ENCODE data around the gene PCGF3.
A peak's percentile ranks its signal among the peaks of the same experiment; 100 is the strongest.
"Not testable (repeated sequence)": the region's sequence is repeated elsewhere in the genome, so short reads cannot be mapped to it uniquely, and the experiment has no call there.

Gene PCGF3

DNA sequence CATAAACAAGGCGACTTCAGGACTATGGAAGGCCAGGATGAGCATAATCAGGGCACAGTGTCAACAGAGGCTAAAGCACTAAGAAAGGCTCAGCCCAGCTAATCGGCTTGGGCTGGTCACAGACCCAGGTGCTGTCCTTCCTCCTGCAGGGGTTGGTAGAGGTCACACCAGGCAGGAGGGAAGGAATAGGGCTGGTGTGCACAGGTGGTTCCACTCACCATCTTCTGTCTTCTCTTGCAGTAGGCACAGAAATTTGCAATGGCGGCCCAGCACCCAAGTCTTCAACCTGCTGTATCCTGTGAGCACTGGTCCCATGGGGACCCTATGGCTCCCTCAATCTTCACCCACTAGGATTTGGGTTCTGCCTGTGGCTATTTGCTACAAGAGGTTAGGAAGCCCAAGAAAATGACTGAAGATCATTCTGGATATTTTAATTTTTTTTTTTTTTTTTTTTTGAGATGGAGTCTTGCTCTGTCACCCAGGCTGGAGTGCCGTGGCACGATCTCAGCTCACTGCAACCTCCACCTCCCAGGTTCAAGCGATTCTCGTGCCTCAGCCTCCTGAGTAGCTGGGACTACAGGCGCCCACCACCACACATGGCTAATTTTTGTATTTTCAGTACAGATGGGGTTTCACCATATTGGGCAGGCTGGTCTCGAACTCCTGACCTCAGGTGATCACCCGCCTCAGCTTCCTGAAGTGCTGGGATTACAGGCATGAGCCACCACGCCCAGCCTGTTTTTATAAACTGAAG is 35.6 kb upstream of the PCGF3 start:
- not testable (repeated sequence) for DNase-seq

DNA sequence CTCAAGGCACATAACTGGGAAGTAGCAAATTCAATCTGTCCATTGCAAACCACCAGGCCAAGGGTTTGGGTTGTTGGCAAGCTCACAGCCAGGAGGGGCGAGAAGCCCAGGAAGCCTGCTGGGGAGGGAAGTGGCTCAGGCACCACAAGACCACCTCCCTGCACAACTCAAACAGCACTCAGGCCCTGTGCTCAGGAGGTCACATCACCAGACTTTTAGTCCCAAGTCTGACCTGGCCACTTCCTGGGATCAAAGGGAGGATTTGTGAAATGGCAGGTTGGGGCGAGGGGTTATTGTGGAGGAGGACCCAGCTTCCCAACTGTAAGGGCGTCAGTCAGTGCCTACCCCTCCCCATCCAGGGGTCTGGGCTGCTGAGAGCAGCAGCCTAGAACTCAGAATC is 33.9 kb upstream of the PCGF3 start:
- no peak for DNase-seq

DNA sequence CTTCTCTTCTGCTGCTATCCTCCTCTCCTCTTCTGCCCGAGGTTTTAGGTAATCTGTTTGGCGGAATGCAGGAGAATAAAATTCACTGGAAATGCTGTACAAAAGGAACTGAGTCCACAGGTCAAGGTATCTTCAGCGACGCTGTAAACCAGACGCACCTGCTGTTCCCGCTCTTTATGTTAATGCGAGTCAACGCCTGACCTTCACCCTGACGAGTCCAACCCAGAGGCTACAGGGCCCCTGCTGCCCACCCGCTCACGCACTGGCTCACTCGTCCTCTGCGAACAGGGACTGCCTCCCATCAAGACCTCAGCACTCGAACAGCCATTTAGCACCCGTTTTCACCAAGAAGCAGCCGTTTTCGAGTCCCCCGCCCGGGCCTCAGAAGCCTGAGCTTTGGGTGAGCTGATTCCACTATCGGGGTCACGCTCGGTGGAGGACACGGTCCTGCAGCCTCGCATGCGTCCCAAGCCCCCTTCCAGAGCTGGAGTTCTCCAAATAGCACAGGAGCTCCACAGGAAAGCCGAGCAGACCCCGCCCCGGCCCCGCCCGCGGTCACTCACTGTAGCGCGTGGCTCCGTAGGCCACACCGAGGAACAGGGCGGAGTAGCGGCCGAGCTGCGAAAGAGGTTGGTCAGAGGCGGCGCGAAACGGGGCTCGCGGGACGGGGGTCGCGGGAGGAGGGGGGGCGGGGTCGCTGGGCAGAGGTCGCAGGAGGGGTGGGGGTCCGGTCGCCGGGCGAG is 32.1 kb upstream of the PCGF3 start:
- DNase-seq: no peak

DNA sequence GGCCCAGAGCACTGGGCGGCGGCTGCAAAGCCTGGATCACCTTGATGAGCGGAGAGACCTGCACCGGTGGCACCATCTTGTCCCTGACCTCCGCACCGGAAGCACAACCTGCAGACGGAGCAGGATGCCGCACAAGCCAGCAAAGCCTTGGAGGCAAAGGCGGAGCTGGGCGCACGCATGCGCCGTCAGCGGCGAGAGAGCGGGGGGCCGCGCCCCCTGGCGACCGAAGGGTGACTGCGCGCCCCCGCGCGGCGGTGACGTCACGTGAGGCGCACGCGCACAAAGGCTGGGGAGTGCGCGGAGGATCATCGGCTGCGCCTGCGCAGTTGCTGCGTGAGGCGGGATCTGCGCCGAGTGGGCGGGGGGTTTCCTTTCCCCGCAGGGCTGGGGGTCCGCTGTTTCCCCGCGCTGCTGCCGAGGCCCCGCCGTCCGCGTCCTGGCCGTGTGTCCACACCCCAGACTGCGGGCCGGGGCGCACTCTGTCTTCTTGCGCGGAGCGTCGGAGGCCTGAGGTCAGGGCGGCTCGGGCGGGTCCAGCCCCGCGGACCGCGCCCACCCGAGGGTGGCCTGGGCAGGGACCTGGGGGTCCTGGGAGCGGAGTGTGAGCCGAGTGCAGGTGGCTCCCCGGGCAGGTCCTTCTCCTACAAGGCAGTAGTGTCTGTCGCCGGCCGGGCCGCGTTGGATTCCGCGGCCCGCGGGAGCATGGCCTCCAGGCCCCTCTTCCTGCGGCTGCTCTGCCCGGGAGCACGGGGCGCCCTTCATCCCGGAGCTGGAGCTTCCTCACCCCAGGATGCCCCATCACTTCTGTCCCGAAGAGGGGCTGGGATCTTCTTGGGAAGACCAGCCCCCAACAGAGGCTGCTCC is 31.2 kb upstream of the PCGF3 start, which contains the start of the genes ATP5ME and MYL5:
ATP5ME (minus strand) TSS at position 105 of the 864 bp plus-strand sequence; CDS start at position 76, 29 bp downstream.
MYL5 (plus strand) TSS at position 371 of the 864 bp plus-strand sequence. CDS start 3,485 bp downstream, outside the sequence.
- DNase-seq: peak; percentile 98

DNA sequence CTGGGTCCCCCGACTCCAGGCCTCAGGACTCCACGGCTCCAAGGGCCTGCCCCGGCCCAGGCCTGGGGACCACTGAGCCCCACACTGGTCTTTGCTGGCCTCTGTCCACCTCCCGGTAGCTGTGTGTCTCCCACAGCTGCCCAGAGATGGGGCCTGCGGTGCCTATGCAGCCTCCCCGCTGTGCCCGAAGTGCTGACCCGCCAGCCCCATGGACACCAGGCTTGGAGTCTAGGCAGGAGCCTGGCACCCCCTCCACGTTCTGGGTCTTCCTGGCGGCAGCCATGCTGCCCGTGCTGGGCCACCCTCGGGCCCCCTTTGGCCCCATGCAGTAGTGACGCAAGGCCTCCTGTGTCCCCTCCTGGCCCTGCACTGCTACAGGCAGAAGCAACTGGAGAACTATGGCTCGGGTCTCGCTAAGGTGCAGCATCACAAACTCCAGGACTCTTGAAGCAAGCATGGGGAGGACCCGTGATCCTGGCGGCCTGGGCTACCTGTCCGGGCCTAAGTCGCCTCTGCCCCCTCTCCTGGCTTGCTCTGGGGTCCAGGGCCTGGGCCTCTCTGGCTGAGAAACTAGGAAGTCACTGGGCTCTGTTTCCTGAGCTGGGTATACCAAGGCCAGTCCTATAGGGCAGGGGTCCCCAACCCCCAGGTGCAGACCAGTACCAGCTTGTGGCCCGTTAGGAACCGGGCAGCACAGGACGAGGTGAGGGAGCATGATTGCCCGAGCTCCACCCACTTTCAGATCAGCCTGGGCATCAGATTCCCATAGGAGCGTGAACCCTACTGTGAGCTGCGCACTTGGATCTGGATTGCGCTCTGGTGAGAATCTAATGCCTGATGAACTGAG is 30.4 kb upstream of the PCGF3 start:
- no peak for DNase-seq

DNA sequence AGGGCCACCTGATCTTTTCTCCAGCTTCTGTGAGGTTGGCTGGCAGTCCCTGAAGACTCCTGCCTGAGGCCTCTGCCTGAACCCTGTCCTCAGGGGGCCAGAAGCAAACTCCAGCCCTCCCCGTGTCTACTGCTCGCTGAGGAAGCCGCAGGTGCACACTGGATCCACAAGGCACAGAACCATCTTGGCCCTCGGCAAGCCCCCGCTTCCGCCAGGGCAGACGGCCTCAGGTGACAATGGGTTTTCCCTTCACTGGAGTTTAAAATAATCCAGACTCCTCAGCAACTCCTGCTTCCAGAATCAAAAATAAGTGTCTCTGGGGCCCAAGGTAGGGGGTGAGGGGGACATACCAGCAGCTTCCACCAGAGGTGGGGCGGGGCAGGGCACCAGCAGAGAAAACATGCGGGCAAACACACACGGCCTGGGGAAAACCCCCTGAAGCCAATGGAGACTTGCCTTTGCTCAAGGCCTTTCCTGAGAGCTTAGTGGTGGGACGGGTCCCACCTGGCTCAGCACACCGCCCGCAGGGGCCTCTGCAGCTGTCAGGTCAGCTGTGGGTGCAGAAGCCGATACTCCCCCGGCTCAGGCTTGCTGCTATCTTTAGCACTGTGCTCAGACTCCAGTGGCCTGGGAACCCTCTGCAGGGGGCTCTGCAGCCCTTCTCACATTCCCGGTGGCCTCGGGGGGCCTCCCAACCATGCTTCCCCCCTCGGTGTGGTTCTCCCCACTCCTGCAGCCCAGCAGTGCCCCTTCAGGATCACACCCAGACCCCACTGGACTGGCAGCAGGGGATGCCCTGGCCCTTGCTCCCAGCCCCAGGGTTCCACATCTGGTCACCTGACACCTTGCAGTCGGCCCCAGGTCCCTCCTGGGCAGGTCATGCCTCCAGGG is 29.4 kb upstream of the PCGF3 start:
- DNase-seq: no peak

DNA sequence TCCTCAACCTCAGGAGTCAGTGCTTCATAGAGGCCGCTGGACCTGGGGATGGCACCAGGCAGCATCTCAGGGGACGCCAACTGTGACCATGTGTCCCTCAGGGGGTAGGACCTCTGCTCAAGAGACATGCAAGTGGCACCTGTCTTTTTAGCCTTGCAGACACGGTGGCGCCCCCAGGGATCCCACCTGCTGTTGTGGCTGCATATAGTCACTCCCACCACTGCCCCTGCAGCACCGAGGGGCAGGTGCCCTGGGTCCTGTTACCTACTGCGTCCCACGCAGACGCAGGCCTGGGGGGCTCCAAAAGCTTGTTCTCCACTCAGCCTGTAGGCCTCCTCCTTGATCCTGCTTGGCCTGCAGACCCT is 28.8 kb upstream of the PCGF3 start:
- DNase-seq: no peak

DNA sequence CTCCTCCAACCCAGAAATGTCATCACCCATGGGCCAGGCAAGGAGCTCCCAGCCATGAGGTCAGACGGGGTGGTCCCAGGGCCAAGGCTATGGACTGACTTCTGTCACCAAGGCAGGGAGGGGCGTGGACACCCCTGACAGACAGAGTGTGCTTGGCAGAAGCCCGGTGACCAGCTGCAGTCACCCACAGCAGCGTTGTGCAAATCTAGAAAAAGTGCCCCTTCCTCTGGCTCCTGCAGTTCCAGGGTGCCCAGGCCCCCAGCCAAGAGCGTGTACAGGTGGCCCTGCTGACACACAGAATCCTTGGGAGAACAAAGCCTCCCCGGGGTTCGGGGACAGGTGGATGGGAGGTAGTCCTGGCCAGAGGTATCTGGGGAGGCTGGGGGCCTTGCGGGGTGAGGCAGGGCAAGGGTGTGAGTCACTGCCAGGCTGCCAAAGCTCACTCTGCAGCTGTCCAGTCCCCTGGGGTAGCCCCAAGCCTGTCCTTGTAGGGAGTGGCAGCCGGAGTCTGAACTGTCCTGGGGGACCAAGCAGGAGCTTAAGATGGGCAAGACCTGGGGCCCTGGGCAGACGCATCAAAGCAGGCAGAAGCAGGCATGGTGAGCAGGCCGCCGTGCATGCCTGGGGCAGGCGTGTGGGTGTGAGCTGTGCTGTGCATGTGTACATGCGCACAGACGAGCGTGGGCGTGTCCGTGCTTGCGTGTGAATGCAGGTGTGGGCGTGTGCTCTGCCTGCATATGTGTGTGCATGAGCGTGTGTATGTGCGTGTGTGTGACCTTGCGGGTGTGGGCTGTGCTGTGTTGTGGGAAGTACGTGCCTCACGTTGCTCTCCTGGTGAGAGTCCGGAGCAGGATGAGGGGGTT is 28.0 kb upstream of the PCGF3 start:
- DNase-seq: peak; percentile 54

DNA sequence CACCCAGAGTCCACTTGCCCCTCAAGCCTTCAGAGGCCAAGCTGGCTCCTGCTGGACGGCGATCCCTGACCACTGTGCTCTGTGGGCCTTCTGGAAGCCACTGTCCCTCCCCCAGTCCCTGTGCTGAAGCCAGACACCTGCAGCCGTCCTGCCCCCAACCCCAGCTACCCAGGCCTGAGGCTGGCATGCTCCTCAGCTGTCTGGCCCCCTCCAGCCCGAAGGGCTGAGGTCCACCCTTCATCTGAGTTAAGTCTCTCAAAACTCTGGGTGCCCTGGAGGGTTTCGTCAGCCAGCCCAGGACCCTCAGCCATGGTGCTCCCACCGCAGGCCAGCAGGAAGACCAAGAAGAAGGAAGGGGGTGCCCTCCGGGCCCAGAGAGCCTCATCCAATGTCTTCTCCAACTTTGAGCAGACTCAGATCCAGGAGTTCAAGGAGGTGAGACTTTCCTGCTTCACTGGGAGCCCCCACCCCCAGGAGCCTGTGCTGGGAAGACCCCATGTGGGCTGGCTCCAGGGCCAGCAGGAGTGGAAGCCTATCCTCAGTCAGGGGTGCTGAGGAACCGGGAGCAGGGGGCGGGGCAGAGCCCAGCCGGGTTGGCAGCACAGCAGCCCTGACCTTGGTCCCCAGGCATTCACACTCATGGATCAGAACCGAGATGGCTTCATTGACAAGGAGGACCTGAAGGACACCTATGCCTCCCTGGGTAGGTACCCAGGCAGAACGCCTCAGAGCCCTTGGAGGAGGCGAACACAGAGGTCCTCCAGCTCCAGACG is 27.1 kb upstream of the PCGF3 start:
- DNase-seq: no peak

DNA sequence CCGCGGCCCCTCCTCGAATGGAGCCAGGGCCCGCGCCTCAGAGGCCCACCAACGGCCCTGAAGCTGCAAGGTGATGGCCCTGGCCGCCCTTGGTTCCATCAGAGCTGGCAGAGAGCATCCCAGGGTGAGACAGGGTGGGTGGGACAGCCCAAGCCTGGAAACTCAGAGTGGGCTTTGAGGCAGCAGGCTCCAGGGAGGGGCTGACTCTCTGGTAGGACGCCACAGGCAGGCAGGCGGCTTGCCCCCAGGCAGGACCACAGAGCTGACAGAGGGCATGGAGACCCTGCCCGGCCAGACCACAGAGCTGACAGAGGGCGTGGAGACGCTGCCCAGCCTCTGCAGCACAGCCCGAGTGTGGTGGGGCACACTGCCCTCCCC is 26.5 kb upstream of the PCGF3 start:
- no peak for DNase-seq

DNA sequence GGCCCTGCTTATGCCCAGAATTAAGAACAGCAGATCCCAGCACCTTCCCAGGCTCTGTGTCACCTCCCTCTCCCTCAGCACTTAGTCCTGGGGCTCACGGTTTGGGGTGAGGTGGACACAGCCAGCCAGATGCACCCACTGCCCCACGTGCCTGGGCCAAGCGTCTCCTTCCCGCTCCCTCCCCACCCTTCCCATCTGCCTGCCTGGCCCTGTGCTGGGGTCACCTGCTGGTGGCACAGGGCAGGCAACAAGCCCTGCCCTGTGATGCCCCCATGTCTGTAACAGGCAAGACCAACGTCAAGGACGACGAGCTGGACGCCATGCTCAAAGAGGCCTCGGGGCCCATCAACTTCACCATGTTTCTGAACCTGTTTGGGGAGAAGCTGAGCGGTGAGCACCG is 26.0 kb upstream of the PCGF3 start:
- DNase-seq: no peak

DNA sequence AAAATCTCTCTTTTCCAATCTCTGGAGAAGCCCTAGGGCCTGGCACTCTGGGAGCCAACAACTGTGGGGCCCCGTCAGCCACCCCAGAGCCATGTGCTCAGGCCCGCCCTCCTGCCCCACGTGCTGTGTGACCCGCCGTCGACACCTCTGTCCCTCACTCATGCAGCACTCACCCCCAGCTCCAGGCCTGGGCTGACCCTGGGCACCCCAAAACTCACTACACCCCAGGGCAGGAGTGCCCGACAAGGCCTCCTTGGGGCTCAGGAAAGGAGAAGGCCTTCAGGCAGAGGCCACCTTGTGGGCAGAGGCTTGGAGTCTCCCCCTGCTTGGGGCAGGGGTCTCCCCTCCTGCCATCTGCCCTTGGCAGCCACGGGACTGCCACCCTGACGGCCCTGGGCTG is 25.5 kb upstream of the PCGF3 start:
- DNase-seq: no peak

DNA sequence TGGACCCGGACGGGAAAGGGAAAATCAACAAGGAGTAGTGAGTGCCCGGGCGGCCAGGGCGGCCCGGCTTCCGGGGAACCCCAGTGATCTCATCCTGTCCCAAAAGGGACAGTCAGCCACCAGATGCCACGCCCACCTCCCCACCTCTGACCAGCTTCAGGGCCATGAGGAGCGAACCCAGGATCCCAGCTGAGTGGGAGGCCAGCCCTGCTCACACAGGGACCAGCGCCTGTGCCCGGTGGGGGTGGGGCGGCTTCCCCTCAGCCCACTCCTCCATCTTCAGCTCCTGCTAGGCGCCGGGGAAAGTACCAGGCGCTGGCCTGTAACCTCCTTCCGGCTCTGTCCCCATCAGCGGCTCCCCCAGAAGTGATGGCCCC is 25.1 kb upstream of the PCGF3 start:
- no peak for DNase-seq

DNA sequence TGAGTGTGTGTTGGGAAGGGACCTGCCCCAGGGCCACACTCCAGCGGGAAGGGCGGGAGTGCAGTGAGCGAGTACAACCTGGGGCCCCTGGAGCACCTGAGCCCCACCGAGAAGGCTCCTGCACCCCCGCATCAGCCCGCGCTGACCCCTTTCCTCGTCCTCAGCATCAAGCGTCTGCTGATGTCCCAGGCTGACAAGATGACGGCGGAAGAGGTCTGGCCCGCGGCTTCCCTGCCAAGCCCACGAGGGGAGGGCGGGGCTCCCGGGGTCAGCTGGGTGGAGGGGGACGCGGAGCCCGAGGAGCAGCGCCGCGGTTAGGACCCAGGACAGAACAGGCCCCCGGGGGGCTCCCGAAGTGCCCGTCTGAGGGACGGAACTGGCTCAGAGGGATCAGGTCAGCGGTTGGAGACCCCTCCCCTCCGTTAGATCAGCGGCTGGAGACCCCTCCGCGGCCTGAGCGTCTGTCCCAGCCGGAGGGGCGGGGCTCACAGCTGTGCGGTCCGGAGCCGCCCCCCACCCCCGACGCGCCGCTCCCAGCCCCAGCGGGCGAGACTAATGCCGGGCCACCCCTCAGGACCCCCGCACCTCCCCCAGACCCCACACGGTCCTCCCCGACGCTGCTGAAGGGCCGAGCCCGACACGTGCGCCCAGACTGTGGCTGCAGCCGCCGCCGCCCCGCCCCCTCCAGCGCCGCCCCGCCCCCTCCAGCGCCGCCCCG is 24.5 kb upstream of the PCGF3 start:
- DNase-seq: no peak

DNA sequence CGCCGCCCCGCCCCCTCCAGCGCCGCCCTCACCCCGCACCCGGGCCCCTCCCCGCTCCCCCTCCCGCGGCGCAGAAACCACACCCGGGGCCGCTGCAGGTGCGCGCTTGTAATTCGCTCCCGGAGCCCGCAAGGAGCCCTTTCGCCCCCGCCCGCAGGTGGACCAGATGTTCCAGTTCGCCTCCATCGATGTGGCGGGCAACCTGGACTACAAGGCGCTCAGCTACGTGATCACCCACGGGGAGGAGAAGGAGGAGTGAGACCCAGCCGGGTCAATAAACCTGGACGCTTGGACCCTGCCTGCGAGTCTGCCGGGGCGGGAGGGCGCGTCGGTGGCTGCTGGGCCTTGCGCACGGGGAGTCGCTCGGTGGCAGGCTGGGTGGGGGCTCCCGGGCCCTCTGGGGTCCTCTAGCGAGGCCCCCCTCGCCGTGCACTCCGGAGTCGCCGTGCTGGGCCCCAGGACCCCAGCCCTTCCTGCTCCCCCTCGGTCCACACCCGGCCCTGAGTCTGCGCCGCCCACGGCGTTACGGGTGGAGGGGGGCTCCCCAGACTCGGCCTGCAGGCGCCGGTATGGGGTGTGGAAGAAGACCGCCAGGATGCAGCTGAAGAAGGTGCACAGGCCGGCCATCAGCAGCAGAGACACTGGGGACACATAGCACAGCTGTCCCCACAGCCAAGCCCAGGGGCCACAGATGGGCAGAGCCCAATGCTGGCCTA is 23.7 kb upstream of the PCGF3 start:
- no peak for DNase-seq

DNA sequence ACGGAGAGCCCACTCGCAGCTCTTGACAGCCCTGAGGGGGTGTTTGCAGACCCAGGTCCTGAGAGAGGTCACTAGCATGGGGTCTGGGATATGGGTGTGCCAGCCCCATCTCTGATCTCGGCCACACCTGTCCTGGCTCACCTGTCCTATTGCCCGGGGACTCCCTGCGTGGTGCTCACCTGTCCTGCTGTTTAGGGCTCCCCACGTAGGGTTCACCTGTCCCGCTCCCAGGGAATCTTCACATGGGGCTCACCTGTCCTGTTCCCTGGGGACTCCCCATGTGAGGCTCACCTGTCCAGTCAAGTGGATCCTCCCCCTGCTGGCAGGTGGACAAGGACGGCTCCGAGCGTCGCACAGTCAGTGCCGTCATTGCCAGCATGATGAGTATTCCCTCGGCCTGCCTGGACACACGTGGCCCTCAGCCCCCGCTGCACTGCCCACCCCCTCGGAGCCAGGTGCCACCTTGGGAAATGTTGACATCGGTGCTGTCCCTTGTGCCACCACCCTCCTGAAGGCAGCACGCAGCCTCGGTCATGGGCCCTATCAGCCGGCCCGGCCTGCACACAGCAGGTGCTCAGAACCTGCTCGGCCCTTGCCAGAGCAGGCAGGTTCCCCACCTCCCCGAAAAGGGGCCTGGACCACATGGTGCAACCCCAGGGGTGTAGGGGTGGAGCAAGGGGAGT is 23.0 kb upstream of the PCGF3 start:
- no peak for DNase-seq

DNA sequence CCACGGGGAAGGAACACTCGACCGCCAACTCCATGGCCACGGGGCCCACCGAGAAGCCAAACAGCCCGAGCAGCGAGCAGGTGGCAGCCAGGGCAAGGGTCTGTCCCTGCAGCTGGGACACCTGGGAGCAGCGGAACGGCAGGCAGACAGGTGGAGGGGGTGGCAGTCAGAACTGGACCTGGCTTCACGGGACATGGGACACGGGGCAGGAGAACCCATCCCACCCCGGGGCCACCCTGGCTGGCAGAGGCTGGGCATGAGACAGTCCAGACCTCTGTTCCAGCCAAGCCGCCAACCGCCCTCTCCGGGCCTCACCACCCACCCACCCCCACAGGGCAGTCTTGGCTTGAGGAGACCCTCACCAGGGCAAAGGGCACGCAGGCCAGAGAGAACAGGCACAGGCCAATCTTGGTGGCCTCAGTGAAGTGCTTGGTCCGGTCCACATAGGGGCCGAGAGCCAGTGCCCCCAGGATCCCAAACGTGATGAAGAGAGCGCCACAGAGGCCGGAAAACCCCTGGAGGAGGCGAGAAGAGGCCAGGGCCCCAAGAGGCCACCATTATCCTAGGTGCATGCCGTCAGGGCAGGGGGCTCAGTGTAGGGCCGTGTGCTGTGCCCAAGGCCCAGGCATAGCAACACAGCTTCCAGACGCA is 22.3 kb upstream of the PCGF3 start:
- DNase-seq: no peak

Data from stimulated activated CD4-positive, alpha-beta T cell treated with anti-CD3 and anti-CD28 coated beads, Interleukin-4, amount 100 ng/mL, for 1 hour (primary cell).